PFSK-1 (cell line): ENCODE results near the gene MED10.

Source experiments
- POLR2AphosphoS5 ChIP-seq: IDR thresholded peaks from 2 replicates; pipeline ENCODE4 v1.6.1; 2012; ENCODE audit warnings: low read depth, mild to moderate bottlenecking, control low read depth, low read length, moderate library complexity
- REST ChIP-seq, 2 experiments: IDR thresholded peaks; 2 replicates each; pipeline versions ENCODE4 v1.6.1 to v1.8.0; 2011 to 2012; ENCODE audit warnings: low read depth in 2 of 2, low read length in 2 of 2, control low read depth in 1 of 2, inconsistent platforms in 1 of 2, mild to moderate bottlenecking in 1 of 2, moderate library complexity in 1 of 2; ENCODE audit not compliant: insufficient read depth in 1 of 2
- SIN3A ChIP-seq: IDR thresholded peaks from 2 replicates; pipeline ENCODE4 v1.6.1; 2012; ENCODE audit warnings: mild to moderate bottlenecking, low read length, moderate library complexity, borderline replicate concordance; ENCODE audit not compliant: insufficient read depth
- TAF1 ChIP-seq: IDR thresholded peaks from 2 replicates; pipeline ENCODE4 v1.6.1; 2012; ENCODE audit warnings: low read length, control low read depth, borderline replicate concordance; ENCODE audit not compliant: insufficient read depth

- no peak for TF ChIP-seq POLR2AphosphoS5
- TF ChIP-seq TAF1: no peak
- no peak for TF ChIP-seq REST (IDR thresholded peaks at IDR 0.05; ENCODE audit: insufficient read depth in 1 of 2, low read depth in 2 of 2, low read length in 2 of 2)
- no peak for TF ChIP-seq SIN3A
Measured at GRCh38 chr5:6344593-6344989, 33.8 kb downstream of the MED10 start.
